ENCODE results near the gene ANAPC5. TPM values are rescaled to one million over a fixed set of nuclear protein-coding genes. Genes with fewer than 3 reads are reported as not detected.
"Not testable (repeated sequence)": the region's sequence is repeated elsewhere in the genome, so short reads cannot be mapped to it uniquely, and the experiment has no call there.

ANAPC5 gene
- total RNA-seq, 2 donors from 2014 or later, result 107 to 130 TPM

DNA sequence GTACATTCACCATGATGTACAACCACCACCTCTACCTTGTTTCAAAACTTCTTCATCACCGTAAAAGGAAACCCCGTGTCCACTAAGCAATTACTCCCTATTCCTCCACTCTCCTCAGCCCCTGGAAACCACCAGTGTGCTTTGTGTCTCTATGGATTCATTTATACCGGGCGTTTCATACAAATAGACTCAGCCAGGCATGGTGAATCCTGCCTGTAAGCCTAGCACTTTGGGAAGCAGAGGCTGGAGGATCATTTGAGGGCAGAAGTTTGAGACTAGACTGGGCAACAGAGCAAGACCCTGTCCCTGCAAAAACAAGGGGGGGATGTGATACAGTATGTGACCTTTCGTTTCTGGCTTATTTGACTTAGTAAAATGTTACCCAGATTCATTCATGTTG is 26.5 kb upstream of the ANAPC5 start:
- no peak for ATAC-seq
- Mint-ChIP-seq H3K4me3 (no peak overlapping the region), H3K36me3 (ENCODE audit: low read depth) (no peaks in the 10 kb centered on the region), H3K4me1 (no peaks in the 10 kb centered on the region), H3K27ac (no peak overlapping the region), H3K27me3 (no peaks in the 10 kb centered on the region)
- H3K9me3 ChIP-seq (ENCODE audit: control insufficient read depth, low read length, poor library complexity, severe bottlenecking), result no peaks in the 10 kb centered on the region
- DNase-seq, result no peak

DNA sequence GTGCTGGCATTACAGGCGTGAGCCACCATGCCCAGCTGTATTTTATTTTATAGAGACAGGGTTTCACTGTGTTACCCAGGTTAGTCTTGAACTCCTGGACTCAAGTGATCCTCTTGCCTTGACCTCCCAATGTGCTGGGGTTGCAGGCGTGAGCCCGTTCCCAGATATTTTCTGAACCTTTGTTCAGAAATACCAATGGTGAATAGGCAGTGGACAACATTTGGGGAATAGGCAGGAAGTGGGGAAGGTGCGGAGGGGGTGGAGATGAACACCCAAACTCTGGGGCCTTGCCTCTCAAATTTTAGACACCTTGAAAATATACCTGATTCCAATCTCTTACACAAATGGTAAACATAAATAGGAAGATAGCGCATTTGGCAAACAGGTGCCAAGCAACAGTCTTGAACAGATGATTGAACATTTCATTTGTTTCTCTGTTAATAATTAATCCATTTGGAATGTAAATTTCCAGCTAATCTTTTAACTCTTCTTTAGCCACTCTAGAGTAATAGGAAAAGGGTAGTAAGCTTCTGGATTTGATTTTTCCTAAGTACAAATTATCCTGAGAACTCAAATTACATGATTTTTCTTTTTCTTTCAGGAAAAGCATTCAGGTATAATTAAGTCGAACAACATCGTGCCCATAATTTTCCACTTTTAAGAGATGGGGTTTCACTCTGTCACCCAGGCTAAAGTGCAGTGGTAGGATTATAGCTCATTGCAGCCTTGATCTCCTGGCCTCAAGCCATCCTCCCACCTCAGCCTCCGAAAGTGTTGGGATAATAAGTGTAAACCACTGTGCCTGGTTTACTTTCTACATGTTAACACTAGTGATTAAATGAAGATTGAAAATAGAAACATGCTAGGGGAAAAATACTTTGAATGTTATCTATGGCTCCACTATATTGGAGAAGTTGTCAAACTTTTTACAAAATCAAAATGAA is 24.8 kb upstream of the ANAPC5 start:
- no peaks in the 10 kb centered on the region for H3K36me3 Mint-ChIP-seq (ENCODE audit: low read depth)
- ATAC-seq, result no peak
- H3K4me3 Mint-ChIP-seq, result no peak overlapping the region

DNA sequence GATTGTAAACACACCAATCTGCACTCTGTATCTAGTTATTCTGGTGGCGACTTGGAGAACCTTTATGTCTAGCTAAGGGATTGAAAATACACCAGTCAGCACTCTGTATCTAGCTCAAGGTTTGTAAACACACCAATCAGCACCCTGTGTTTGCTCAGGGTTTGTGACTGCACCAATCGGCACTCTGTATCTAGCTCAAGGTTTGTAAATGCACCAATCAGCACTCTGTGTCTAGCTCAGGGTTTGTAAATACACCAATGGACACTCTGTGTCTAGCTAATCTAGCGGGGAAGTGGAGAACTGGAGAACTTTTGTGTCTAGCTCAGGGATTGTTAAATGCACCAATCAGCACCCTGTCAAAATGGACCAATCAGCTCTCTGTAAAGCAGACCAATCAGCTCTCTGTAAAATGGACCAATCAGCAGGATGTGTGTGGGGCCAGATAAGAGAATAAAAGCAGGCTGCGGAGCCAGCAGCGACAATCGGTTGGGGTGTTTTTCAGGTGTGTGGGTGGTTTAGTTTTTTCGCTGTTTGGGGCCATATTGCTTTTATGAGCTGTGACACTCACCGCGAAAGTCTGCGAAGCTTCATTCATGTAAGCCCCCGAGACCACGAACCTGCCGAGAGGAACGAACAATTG is 22.9 kb upstream of the ANAPC5 start:
- not testable (repeated sequence) for H3K36me3 Mint-ChIP-seq (ENCODE audit: low read depth); H3K4me3 Mint-ChIP-seq; ATAC-seq; H3K27ac Mint-ChIP-seq; H3K27me3 Mint-ChIP-seq; DNase-seq; H3K9me3 ChIP-seq (ENCODE audit: control insufficient read depth, low read length, poor library complexity, severe bottlenecking); H3K4me1 Mint-ChIP-seq

More for the DNA sequence above, 24.8 kb upstream of the ANAPC5 start:
- no peaks in the 10 kb centered on the region for H3K27me3 Mint-ChIP-seq
- H3K4me1 Mint-ChIP-seq, result no peaks in the 10 kb centered on the region
- no peaks in the 10 kb centered on the region for H3K9me3 ChIP-seq (ENCODE audit: control insufficient read depth, low read length, poor library complexity, severe bottlenecking)
- no peak for DNase-seq
- no peak overlapping the region for H3K27ac Mint-ChIP-seq

DNA sequence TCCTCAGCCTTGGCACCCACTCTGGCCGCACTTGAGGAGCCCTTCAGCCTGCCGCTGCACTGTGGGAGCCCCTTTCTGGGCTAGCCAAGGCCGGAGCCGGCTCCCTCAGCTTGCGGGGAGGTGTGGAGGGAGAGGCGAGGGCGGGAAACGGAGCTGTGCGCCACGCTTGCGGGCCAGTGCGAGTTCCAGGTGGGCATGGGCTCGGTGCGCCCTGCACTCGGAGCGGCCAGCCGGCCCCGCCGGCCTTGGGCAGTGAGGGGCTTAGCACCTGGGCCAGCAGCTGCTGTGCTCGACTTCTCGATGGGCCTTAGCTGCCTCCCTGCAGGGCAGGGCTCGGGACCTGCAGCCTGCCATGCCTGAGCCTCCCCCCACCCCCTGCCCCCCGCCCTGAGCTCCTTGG is 22.1 kb upstream of the ANAPC5 start:
- H3K36me3 Mint-ChIP-seq (ENCODE audit: low read depth); H3K9me3 ChIP-seq (ENCODE audit: control insufficient read depth, low read length, poor library complexity, severe bottlenecking); DNase-seq; ATAC-seq; H3K4me1 Mint-ChIP-seq; H3K27me3 Mint-ChIP-seq; H3K27ac Mint-ChIP-seq; H3K4me3 Mint-ChIP-seq: not testable (repeated sequence)

DNA sequence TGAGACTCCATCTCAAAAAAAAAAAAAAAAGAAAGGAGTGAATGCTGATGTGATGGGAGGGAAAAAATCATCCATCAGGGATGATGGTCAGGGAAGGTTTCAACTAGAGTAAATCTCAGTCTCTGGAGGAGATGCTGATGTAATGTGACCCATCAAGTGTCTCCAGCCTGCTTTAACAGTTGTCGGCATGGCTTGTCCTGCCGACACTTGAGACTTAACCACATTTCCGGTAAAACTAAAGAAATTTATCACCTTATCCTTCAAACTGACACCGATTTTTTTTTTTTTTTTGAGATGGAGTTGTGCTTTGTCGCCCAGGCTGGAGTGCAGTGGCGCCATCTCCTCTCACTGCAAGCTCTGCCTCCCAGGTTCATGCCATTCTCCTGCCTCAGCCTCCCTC is 21.5 kb upstream of the ANAPC5 start:
- H3K4me1 Mint-ChIP-seq, result no peaks in the 10 kb centered on the region
- no peak for DNase-seq
- no peak for ATAC-seq
- H3K36me3 Mint-ChIP-seq (ENCODE audit: low read depth), result no peaks in the 10 kb centered on the region
- no peaks in the 10 kb centered on the region for H3K9me3 ChIP-seq (ENCODE audit: control insufficient read depth, low read length, poor library complexity, severe bottlenecking)
- H3K4me3 Mint-ChIP-seq, result no peak overlapping the region
- H3K27ac Mint-ChIP-seq, result no peak overlapping the region
- no peaks in the 10 kb centered on the region for H3K27me3 Mint-ChIP-seq

DNA sequence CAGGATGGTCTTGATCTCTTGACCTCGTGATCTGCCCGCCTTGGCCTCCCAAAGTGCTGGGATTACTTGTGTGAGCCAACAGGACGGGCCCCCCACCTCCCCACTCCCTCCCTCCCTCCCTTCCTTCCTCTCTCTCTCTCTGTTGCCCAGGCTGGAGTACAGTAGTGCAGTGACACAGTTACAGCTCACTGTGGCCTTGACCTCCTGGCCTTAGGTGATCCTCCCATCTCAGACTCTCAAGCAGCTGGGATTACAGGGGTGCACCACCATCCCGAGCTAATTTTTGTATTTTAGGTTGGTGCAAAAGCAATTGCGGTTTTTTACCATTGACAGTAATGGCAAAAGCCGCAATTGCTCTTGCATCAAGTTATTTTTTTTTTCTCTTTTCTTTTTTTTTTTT is 19.2 kb upstream of the ANAPC5 start:
- no peaks in the 10 kb centered on the region for H3K9me3 ChIP-seq (ENCODE audit: control insufficient read depth, low read length, poor library complexity, severe bottlenecking)
- Mint-ChIP-seq H3K27ac (no peak overlapping the region), H3K4me3 (no peak overlapping the region), H3K4me1 (no peaks in the 10 kb centered on the region), H3K36me3 (ENCODE audit: low read depth) (no peaks in the 10 kb centered on the region), H3K27me3 (no peaks in the 10 kb centered on the region)
- DNase-seq, result no peak
- ATAC-seq, result no peak

DNA sequence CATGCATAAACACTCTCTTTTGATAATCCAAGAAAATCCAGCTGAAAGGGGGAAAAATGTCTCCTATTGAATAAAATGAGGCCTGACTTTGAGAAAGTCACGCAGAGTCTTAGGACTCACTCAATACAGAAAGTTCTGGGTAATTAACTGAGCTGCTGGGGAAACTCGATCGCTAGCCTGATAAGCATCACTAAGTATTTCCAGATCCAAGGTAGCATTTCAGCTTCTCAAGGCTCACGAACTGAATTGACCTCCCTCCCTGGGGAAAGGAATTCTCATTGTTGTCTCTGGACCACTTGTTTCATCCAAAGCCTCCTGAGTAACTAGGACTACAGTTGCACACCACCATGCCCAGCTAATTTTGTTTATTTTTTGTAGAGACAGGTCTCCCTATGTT is 13.8 kb upstream of the ANAPC5 start:
- Mint-ChIP-seq H3K4me1 (peaks cover 9% of the 10 kb centered on the region), H3K4me3 (no peak overlapping the region), H3K27ac (peak overlapping the region; percentile 6), H3K36me3 (ENCODE audit: low read depth) (peaks cover 7% of the 10 kb centered on the region), H3K27me3 (peaks cover 28% of the 10 kb centered on the region)
- DNase-seq, result no peak
- no peaks in the 10 kb centered on the region for H3K9me3 ChIP-seq (ENCODE audit: control insufficient read depth, low read length, poor library complexity, severe bottlenecking)
- no peak for ATAC-seq

DNA sequence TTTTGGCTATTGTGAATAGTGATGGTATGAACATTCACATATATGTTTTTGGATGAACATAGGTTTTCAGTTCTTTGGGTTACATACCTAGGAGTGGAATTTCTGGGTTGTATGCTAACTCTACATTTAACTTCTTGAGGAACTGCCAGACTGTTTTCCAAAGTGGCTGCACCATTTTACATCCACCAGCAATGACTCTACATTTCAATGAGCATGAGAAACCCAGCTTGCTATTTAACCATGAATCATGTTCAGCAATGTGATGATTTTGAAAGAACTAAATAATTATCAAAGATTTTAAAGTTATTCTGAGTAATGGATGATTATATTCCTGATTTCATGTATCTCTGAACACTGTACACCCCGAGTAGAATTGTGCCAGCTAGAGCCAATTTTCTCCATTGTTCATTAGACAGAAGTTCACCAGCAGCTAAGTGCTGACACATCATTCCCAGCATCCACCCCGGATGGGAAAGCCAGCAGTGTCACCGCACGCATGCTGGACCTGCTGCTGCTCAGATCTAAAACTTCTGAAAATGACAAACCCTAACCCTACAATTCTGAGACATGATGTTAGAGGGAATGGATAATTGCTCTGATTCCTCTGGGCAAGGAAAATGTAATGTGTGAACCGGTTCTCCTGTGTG is 13.3 kb upstream of the ANAPC5 start:
- DNase-seq, result no peak

DNA sequence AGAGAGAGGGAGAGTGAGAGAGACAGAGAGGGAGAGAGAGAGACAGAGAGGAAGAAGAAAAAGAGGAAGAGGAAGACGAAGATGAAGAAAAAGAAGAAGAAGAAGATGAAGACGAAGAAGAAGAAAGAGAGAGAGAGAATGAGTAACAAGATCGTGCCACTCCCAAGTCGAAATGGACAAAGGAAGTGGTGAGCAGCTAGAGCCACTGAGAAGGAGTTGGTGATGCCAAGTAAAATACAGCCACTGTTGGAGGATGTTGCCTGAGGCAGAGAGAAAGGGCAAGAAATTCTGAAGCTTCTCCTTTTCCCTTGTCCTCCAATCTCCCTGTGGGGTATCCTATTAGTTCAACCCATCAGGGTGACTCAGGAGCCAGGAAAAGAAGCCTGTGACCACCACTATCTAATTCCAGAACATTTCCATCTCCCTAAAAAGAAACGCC is 12.5 kb upstream of the ANAPC5 start:
- no peak overlapping the region for H3K27ac Mint-ChIP-seq
- no peaks in the 10 kb centered on the region for H3K9me3 ChIP-seq (ENCODE audit: control insufficient read depth, low read length, poor library complexity, severe bottlenecking)
- H3K36me3 Mint-ChIP-seq (ENCODE audit: low read depth), result peaks cover 7% of the 10 kb centered on the region
- peaks cover 28% of the 10 kb centered on the region for H3K27me3 Mint-ChIP-seq
- ATAC-seq (no peak), DNase-seq (no peak)
- peaks cover 9% of the 10 kb centered on the region for H3K4me1 Mint-ChIP-seq
- H3K4me3 Mint-ChIP-seq, result no peak overlapping the region

More for the DNA sequence above, 13.3 kb upstream of the ANAPC5 start:
- H3K27ac Mint-ChIP-seq, result peak overlapping the region; percentile 6
- ATAC-seq, result no peak
- H3K4me1 Mint-ChIP-seq, result peaks cover 9% of the 10 kb centered on the region
- peaks cover 28% of the 10 kb centered on the region for H3K27me3 Mint-ChIP-seq
- peaks cover 7% of the 10 kb centered on the region for H3K36me3 Mint-ChIP-seq (ENCODE audit: low read depth)
- H3K9me3 ChIP-seq (ENCODE audit: control insufficient read depth, low read length, poor library complexity, severe bottlenecking), result no peaks in the 10 kb centered on the region
- H3K4me3 Mint-ChIP-seq, result no peak overlapping the region

DNA sequence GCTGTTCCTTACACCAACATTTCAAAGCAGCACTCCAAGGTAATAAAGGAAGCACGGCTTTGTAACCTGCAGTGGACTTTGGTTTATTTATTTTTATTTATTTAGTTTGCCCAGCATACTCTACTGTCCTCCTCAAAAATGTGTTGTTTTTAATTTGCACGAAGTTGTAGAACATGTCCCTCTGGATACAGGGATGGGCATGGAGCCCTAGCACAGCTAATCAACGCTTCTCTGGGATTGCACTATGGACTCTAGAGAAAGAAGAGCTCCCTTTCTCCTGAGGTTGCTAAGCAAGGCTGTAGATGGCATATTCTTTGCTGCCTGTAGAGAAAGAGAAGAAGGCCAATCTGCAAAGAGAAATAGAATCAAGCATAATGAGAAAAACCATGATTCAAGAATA is 5.9 kb upstream of the ANAPC5 start:
- Mint-ChIP-seq H3K36me3 (ENCODE audit: low read depth) (no peaks in the 10 kb centered on the region), H3K4me3 (no peak overlapping the region), H3K27me3 (no peaks in the 10 kb centered on the region), H3K4me1 (peaks cover 3% of the 10 kb centered on the region), H3K27ac (no peak overlapping the region)
- DNase-seq (no peak), ATAC-seq (no peak)
- no peaks in the 10 kb centered on the region for H3K9me3 ChIP-seq (ENCODE audit: control insufficient read depth, low read length, poor library complexity, severe bottlenecking)

DNA sequence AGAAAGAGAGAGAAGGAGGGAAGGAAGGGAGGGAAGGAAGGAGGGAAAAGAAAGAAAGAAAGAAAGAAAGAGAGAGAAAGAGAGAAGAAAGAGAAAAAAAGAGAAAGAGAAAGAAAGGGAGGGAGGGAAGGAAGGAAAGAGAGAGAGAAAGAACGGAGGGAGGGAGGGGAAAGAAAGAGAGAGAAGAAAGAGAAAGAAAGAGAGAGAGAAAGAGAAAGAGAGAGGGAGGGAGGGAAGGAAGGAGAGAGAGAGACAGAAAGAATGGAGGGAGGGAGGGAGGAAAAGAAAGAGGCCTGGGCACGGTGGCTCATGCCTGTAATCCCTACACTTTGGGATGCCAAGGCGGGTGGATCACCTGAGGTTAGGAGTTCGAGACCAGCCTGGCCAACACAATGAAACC is 5.1 kb upstream of the ANAPC5 start:
- H3K4me1 Mint-ChIP-seq, result peaks cover 9% of the 10 kb centered on the region
- DNase-seq, result no peak
- H3K36me3 Mint-ChIP-seq (ENCODE audit: low read depth), result peaks cover 2% of the 10 kb centered on the region
- H3K27ac Mint-ChIP-seq, result no peak overlapping the region
- no peak overlapping the region for H3K4me3 Mint-ChIP-seq
- H3K27me3 Mint-ChIP-seq, result no peaks in the 10 kb centered on the region
- ATAC-seq, result no peak
- no peaks in the 10 kb centered on the region for H3K9me3 ChIP-seq (ENCODE audit: control insufficient read depth, low read length, poor library complexity, severe bottlenecking)

DNA sequence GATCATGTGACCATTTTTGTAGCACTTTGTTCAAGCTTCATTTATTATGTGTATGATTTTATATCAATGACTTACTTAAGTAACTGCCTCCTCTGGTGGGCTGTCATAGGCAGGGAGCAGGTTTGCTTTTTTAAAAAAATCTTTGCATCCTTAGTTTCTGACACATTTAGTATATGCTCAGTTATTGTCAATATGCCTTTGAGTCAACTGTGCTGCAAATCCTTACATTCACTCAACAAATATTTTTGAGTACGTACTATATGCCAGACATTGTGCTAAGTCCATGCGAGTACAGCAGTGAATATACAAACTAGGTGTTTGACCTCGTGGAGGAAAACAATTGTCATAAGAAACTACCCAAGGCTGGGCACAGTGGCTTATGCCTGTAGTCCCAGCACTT is 4.4 kb upstream of the ANAPC5 start:
- Mint-ChIP-seq H3K27me3 (no peaks in the 10 kb centered on the region), H3K36me3 (ENCODE audit: low read depth) (peaks cover 2% of the 10 kb centered on the region), H3K4me1 (peaks cover 14% of the 10 kb centered on the region), H3K27ac (peak overlapping the region; percentile 29), H3K4me3 (no peak overlapping the region)
- ATAC-seq, result no peak
- DNase-seq, result no peak
- no peaks in the 10 kb centered on the region for H3K9me3 ChIP-seq (ENCODE audit: control insufficient read depth, low read length, poor library complexity, severe bottlenecking)

DNA sequence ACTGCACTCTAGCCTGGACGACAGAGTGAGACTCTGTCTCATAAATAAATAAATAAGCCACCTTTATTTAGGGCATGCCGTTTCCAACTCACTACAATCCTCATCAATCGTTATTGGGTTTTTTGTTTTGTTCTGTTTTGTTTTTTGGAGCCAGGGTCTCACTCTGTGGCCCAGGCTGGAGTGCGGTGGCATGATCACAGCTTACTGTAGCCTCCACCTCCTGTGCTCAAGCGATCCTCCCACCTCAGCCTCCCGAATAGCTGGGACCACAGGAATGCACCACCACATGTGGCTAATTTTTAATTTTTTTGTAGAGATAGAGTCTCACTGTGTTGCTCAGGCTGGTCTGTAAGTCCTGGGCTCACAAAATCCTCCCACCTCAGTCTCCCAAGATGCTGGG is 3.6 kb upstream of the ANAPC5 start:
- Mint-ChIP-seq H3K36me3 (ENCODE audit: low read depth) (peaks cover 2% of the 10 kb centered on the region), H3K4me1 (peaks cover 14% of the 10 kb centered on the region), H3K27ac (no peak overlapping the region), H3K27me3 (no peaks in the 10 kb centered on the region), H3K4me3 (no peak overlapping the region)
- ATAC-seq (no peak), DNase-seq (no peak)
- no peaks in the 10 kb centered on the region for H3K9me3 ChIP-seq (ENCODE audit: control insufficient read depth, low read length, poor library complexity, severe bottlenecking)

Data from T-helper 17 cell (primary cell).